ENCODE data around the gene SFR1.

SFR1 gene

GRCh38 chr10:104104926-104105325 lies 17.0 kb upstream of the SFR1 start:
- DNase-seq (ENCODE audit: low spot score), result no peak

GRCh38 chr10:104109908-104110662 lies 11.9 kb upstream of the SFR1 start:
- peak; percentile 22 for DNase-seq (ENCODE audit: low spot score)

- DNase-seq (ENCODE audit: low spot score), result no peak
These were observed 8.5 kb upstream of the SFR1 start for GRCh38 chr10:104113376-104113956.

- no peak for DNase-seq (ENCODE audit: low spot score)
These were observed 4.1 kb upstream of the SFR1 start for GRCh38 chr10:104117839-104118323.

- no peak for DNase-seq (ENCODE audit: low spot score)
These were observed 2.0 kb upstream of the SFR1 start for GRCh38 chr10:104119996-104120395.

GRCh38 chr10:104120512-104120902 lies 1.5 kb upstream of the SFR1 start:
- DNase-seq (ENCODE audit: low spot score), result no peak

- DNase-seq (ENCODE audit: low spot score), result peak; percentile 53
These were observed 977 bp upstream of the SFR1 start for GRCh38 chr10:104120903-104121484.

- no peak for DNase-seq (ENCODE audit: low spot score)
These were observed 495 bp downstream of the SFR1 start for GRCh38 chr10:104122225-104123107.

GRCh38 chr10:104123397-104123796 lies 1.4 kb downstream of the SFR1 start:
- DNase-seq (ENCODE audit: low spot score), result no peak

- DNase-seq (ENCODE audit: low spot score), result no peak
These were observed 5.4 kb downstream of the SFR1 start for GRCh38 chr10:104127411-104127810.

- no peak for DNase-seq (ENCODE audit: low spot score)
These were observed 6.2 kb downstream of the SFR1 start for GRCh38 chr10:104128214-104128613.

- no peak for DNase-seq (ENCODE audit: low spot score)
These were observed 8.1 kb downstream of the SFR1 start for GRCh38 chr10:104130041-104130440.

GRCh38 chr10:104138131-104138530 lies 16.2 kb downstream of the SFR1 start:
- no peak for DNase-seq (ENCODE audit: low spot score)

- no peak for DNase-seq (ENCODE audit: low spot score)
These were observed 17.2 kb downstream of the SFR1 start for GRCh38 chr10:104139221-104139620.

- no peak for DNase-seq (ENCODE audit: low spot score)
These were observed 20.1 kb downstream of the SFR1 start for GRCh38 chr10:104142081-104142480.

- no peak for DNase-seq (ENCODE audit: low spot score)
These were observed 21.9 kb downstream of the SFR1 start for GRCh38 chr10:104143829-104144228.

- DNase-seq (ENCODE audit: low spot score), result no peak
These were observed 23.0 kb downstream of the SFR1 start for GRCh38 chr10:104144931-104145330.

GRCh38 chr10:104146882-104147281 lies 24.9 kb downstream of the SFR1 start:
- DNase-seq (ENCODE audit: low spot score), result no peak

- no peak for DNase-seq (ENCODE audit: low spot score)
These were observed 28.2 kb downstream of the SFR1 start for GRCh38 chr10:104150139-104150538.

GRCh38 chr10:104151737-104152136 lies 29.8 kb downstream of the SFR1 start:
- DNase-seq (ENCODE audit: low spot score), result no peak

GRCh38 chr10:104155591-104155990 lies 33.6 kb downstream of the SFR1 start:
- DNase-seq (ENCODE audit: low spot score), result no peak

- DNase-seq (ENCODE audit: low spot score), result no peak
These were observed 48.8 kb downstream of the SFR1 start for GRCh38 chr10:104170610-104171254.
